ENCODE data around the gene LCK. TPM values are rescaled to one million over a fixed set of nuclear protein-coding genes. Genes with fewer than 3 reads are reported as not detected.

Gene LCK
- total RNA-seq, 1 experiment from 2014 or later = not detected

DNA sequence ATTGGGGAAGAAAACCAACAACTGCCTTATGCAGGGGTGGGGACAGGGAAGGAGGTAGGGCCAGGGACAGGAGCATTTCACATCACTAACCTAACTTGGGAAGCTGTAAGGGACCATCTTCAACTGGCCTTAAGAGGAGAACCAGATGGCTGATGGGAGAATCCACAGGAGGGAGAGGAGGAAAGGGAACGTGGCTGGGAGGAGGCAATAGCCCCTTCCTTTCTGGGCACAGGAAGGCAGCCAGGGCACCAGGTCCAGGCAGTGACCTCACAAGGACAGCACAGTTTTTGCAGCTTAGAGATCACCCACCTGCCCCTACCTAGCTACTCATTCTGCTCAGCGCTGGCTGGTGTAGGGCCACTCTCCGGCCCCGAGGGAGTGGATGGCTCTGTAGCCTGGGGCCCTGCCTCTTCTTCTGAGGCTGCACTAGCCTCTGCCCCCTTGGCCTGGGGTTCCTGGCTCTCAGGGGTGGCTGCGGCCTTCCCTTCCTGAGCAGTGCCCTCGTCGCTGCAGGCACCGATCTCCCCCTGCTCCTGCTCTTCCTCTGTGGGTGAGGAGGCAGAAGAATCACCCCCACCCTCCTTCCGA lies 83.3 kb downstream of the LCK start:
- Mint-ChIP-seq H3K27me3 (ENCODE audit: insufficient read depth, unreplicated experiment) (no peaks in the 10 kb centered on the region), H3K4me1 (ENCODE audit: insufficient read depth, unreplicated experiment) (no peaks in the 10 kb centered on the region)
- intact Hi-C loops (cut with micrococcal nuclease) = no loop called here

GRCh38 chr1:32334864-32335534 lies 83.9 kb downstream of the LCK start:
- no peaks in the 10 kb centered on the region for H3K9me3 Mint-ChIP-seq (ENCODE audit: unreplicated experiment)
- peak overlapping the region; percentile 30 for H3K4me3 Mint-ChIP-seq (ENCODE audit: unreplicated experiment)
- H3K27me3 Mint-ChIP-seq (ENCODE audit: insufficient read depth, unreplicated experiment) = no peaks in the 10 kb centered on the region
- H3K27ac Mint-ChIP-seq (ENCODE audit: low read depth, unreplicated experiment) = no peak overlapping the region
- intact Hi-C loops (cut with micrococcal nuclease) = no loop called here
- TF ChIP-seq, protein P1, sequence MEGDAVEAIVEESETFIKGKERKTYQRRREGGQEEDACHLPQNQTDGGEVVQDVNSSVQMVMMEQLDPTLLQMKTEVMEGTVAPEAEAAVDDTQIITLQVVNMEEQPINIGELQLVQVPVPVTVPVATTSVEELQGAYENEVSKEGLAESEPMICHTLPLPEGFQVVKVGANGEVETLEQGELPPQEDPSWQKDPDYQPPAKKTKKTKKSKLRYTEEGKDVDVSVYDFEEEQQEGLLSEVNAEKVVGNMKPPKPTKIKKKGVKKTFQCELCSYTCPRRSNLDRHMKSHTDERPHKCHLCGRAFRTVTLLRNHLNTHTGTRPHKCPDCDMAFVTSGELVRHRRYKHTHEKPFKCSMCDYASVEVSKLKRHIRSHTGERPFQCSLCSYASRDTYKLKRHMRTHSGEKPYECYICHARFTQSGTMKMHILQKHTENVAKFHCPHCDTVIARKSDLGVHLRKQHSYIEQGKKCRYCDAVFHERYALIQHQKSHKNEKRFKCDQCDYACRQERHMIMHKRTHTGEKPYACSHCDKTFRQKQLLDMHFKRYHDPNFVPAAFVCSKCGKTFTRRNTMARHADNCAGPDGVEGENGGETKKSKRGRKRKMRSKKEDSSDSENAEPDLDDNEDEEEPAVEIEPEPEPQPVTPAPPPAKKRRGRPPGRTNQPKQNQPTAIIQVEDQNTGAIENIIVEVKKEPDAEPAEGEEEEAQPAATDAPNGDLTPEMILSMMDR (IDR thresholded peaks at IDR 0.05; ENCODE audit: unreplicated experiment) = peak; percentile 33
- ChIA-PET POLR2A (no interaction called here), CTCF (no interaction called here)
- BruUV-seq (replicated peaks) = no TSS peak
- peaks cover 11% of the 10 kb centered on the region for H3K36me3 Mint-ChIP-seq (ENCODE audit: insufficient read depth, unreplicated experiment)
- H3K4me1 Mint-ChIP-seq (ENCODE audit: insufficient read depth, unreplicated experiment) = no peaks in the 10 kb centered on the region
- DNase-seq (ENCODE audit: unreplicated experiment) = no peak

More for the DNA sequence above, 83.3 kb downstream of the LCK start:
- TF ChIP-seq, protein P1 (IDR thresholded peaks at IDR 0.05; ENCODE audit: unreplicated experiment) = no peak
- H3K9me3 Mint-ChIP-seq (ENCODE audit: unreplicated experiment) = no peaks in the 10 kb centered on the region
- H3K36me3 Mint-ChIP-seq (ENCODE audit: insufficient read depth, unreplicated experiment) = peaks cover 17% of the 10 kb centered on the region
- DNase-seq (ENCODE audit: unreplicated experiment) = no peak
- no TSS peak for BruUV-seq (replicated peaks)
- peak overlapping the region; percentile 52 for H3K4me3 Mint-ChIP-seq (ENCODE audit: unreplicated experiment)
- CTCF ChIA-PET = no interaction called here
- no peak overlapping the region for H3K27ac Mint-ChIP-seq (ENCODE audit: low read depth, unreplicated experiment)
- POLR2A ChIA-PET = no interaction called here

- no peak overlapping the region for H3K27ac Mint-ChIP-seq (ENCODE audit: low read depth, unreplicated experiment)
- TF ChIP-seq, protein P1 (IDR thresholded peaks at IDR 0.05; ENCODE audit: unreplicated experiment) = no peak
- H3K27me3 Mint-ChIP-seq (ENCODE audit: insufficient read depth, unreplicated experiment) = no peaks in the 10 kb centered on the region
- DNase-seq (ENCODE audit: unreplicated experiment) = no peak
- ChIA-PET POLR2A (no interaction called here), CTCF (interaction anchor here (0.6 to 1.9 kb wide), 2 partner anchors 116 to 120 kb away, joined by 3 to 5 read pairs; no protein-coding TSS in a partner anchor)
- BruUV-seq (replicated peaks) = no TSS peak
- H3K36me3 Mint-ChIP-seq (ENCODE audit: insufficient read depth, unreplicated experiment) = peaks cover 7% of the 10 kb centered on the region
- H3K4me3 Mint-ChIP-seq (ENCODE audit: unreplicated experiment) = no peak overlapping the region
- no peaks in the 10 kb centered on the region for H3K4me1 Mint-ChIP-seq (ENCODE audit: insufficient read depth, unreplicated experiment)
- H3K9me3 Mint-ChIP-seq (ENCODE audit: unreplicated experiment) = no peaks in the 10 kb centered on the region
- intact Hi-C loops (cut with micrococcal nuclease) = no loop called here
Observed at GRCh38 chr1:32335535-32335789, 84.4 kb downstream of the LCK start.

Other genes with a start within 250 kb of the LCK start
- gene KHDRBS1, start 237.4 kb upstream of the LCK start, total RNA-seq (2022) = 106 and 107 TPM in 2 replicates
- 15.0 and 22.3 TPM in 2 replicates for gene TMEM39B, start 178.3 kb upstream of the LCK start, total RNA-seq (2022)
- 86.9 and 109 TPM in 2 replicates for gene KPNA6, start 143.2 kb upstream of the LCK start, total RNA-seq (2022)
- gene TXLNA, start 71.6 kb upstream of the LCK start, total RNA-seq (2022) = 61.8 and 64.8 TPM in 2 replicates
- gene CCDC28B, start 50.7 kb upstream of the LCK start, total RNA-seq (2022) = 0.91 and 1.7 TPM in 2 replicates
- 1.8 and 1.9 TPM in 2 replicates for gene IQCC, start 45.6 kb upstream of the LCK start, total RNA-seq (2022)
- gene DCDC2B, start 42.2 kb upstream of the LCK start, total RNA-seq (2022) = not detected in 2 replicates
- 22.2 and 27.3 TPM in 2 replicates for gene TMEM234, start 28.9 kb upstream of the LCK start, total RNA-seq (2022)
- gene EIF3I, start 28.9 kb upstream of the LCK start, total RNA-seq (2022) = 253 and 259 TPM in 2 replicates
- gene FAM167B, start 4.0 kb upstream of the LCK start, total RNA-seq (2022) = 0.34 TPM in 1 of 2 replicates, not detected in the other
- gene HDAC1, start 40.8 kb downstream of the LCK start, total RNA-seq (2022) = 39.7 and 62.9 TPM in 2 replicates
- 0.65 and 1.0 TPM in 2 replicates for gene MARCKSL1, start 85.0 kb downstream of the LCK start, total RNA-seq (2022)
- 13.4 and 19.0 TPM in 2 replicates for gene FAM229A, start 111.2 kb downstream of the LCK start, total RNA-seq (2022)
- 2.0 and 2.3 TPM in 2 replicates for gene TSSK3, start 111.3 kb downstream of the LCK start, total RNA-seq (2022)
- gene BSDC1, start 143.2 kb downstream of the LCK start, total RNA-seq (2022) = 52.6 and 56.2 TPM in 2 replicates
- not detected in 2 replicates for gene ZBTB8B, start 213.8 kb downstream of the LCK start, total RNA-seq (2022)